ENCODE data around the gene NDST1.

Gene NDST1

GRCh38 chr5:150489360-150490295 is 18.3 kb upstream of the NDST1 start:
- DNase-seq, result no peak

GRCh38 chr5:150490296-150490669 is 17.6 kb upstream of the NDST1 start:
- DNase-seq, result no peak

GRCh38 chr5:150490754-150491153 is 17.2 kb upstream of the NDST1 start:
- no peak for DNase-seq

- no peak for DNase-seq
Observed at GRCh38 chr5:150491876-150492275, 16.1 kb upstream of the NDST1 start.

- no peak for DNase-seq
Observed at GRCh38 chr5:150492621-150493020, 15.3 kb upstream of the NDST1 start.

- no peak for DNase-seq
Observed at GRCh38 chr5:150496098-150496497, 11.8 kb upstream of the NDST1 start.

GRCh38 chr5:150496534-150496933 is 11.4 kb upstream of the NDST1 start:
- DNase-seq, result no peak

- DNase-seq, result no peak
Observed at GRCh38 chr5:150497274-150497988, 10.5 kb upstream of the NDST1 start.

- DNase-seq, result no peak
Observed at GRCh38 chr5:150497989-150498317, 10.0 kb upstream of the NDST1 start.

- DNase-seq, result no peak
Observed at GRCh38 chr5:150498501-150498900, 9.4 kb upstream of the NDST1 start.

GRCh38 chr5:150498971-150499370 is 9.0 kb upstream of the NDST1 start:
- DNase-seq, result no peak

- DNase-seq, result no peak
Observed at GRCh38 chr5:150499437-150499956, 8.4 kb upstream of the NDST1 start.

- no peak for DNase-seq
Observed at GRCh38 chr5:150500328-150500841, 7.5 kb upstream of the NDST1 start.

- DNase-seq, result no peak
Observed at GRCh38 chr5:150500905-150501304, 7.0 kb upstream of the NDST1 start.

GRCh38 chr5:150502106-150502505 is 5.8 kb upstream of the NDST1 start:
- no peak for DNase-seq

- no peak for DNase-seq
Observed at GRCh38 chr5:150502847-150503246, 5.1 kb upstream of the NDST1 start.

- DNase-seq, result no peak
Observed at GRCh38 chr5:150503386-150503785, 4.5 kb upstream of the NDST1 start.

- DNase-seq, result no peak
Observed at GRCh38 chr5:150503977-150504620, 3.8 kb upstream of the NDST1 start.

GRCh38 chr5:150505041-150505511 is 2.9 kb upstream of the NDST1 start:
- no peak for DNase-seq

GRCh38 chr5:150505816-150506215 is 2.1 kb upstream of the NDST1 start:
- no peak for DNase-seq

- no peak for DNase-seq
Observed at GRCh38 chr5:150506571-150507473, 1.1 kb upstream of the NDST1 start.

- DNase-seq, result no peak
Observed at GRCh38 chr5:150508277-150508640, 328 bp downstream of the NDST1 start.

All from activated CD4-positive, alpha-beta T cell treated with anti-CD3 and anti-CD28 coated beads, Interleukin-2, Interleukin-6, amounts not matched to agents 100 ng/mL and 50 ng/mL, durations not matched to agents 16 hours and 8 hours (primary cell).